GM12801 (cell line): ENCODE measurements around the gene PRKCE.

Experiments
- CTCF ChIP-seq: IDR thresholded peaks from one replicate; pipeline ENCODE4 v1.5.1; 2011; ENCODE audit warnings: control low read depth; ENCODE audit not compliant: insufficient read length; ENCODE audit errors: extremely low read depth

The PRKCE gene

DNA sequence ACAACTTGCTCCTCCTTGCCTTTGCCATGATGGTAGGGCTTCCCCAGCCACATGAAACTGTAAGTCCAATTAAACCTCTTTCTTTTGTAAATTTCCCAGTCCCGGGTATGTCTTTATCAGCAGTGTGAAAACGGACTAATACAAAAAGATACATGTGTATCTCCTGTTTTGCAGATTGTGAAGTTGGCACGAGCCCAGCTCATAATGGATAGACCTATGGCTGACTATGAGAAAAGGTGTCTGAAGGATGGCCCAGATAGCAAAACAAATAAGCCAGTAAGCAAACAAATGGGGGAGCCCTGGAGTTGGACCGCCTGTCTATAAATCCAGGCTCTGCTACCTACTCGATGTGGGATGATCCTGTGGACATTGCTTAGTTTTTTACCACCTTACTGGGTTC is 15.5 kb upstream of the PRKCE start:
- TF ChIP-seq CTCF: no peak

DNA sequence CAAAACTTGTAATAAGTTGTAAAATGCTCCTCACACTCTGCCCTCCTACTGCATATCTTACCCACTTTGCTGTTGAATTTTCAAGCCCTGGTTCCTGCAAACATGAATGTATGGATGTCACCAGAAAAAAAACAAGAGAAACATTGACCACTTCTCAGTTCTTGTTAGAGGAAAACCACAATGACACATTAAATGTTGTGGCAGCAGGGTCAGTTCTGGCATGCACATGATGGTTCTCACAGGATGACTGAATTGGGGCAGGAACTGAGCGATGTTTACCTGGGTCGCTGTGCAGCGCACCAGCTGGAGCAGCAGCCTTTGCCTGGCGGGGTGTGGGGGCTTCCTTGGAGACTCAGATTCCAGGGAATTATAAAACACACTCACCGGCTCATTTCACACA is 14.0 kb upstream of the PRKCE start:
- TF ChIP-seq CTCF: no peak

GRCh38 chr2:45640576-45640975 is 10.9 kb upstream of the PRKCE start:
- no peak for TF ChIP-seq CTCF

- no peak for TF ChIP-seq CTCF
Measured at GRCh38 chr2:45643095-45643494, 8.4 kb upstream of the PRKCE start.

- no peak for TF ChIP-seq CTCF
Measured at GRCh38 chr2:45643543-45644542, 7.6 kb upstream of the PRKCE start.

- TF ChIP-seq CTCF: no peak
Measured at GRCh38 chr2:45646289-45646688, 5.2 kb upstream of the PRKCE start.

GRCh38 chr2:45647356-45647755 is 4.1 kb upstream of the PRKCE start:
- no peak for TF ChIP-seq CTCF
